Measurements from ENCODE around the gene TTYH2. TPM values are rescaled to one million over a fixed set of nuclear protein-coding genes. Genes with fewer than 3 reads are reported as not detected.

The TTYH2 gene
- total RNA-seq, 1 experiment from 2014 or later: 1.3 TPM

- DNase-seq (ENCODE audit: low spot score): no peak
Observed at GRCh38 chr17:74234486-74234885, 21.1 kb downstream of the TTYH2 start.

GRCh38 chr17:74235040-74235581 is 21.7 kb downstream of the TTYH2 start:
- DNase-seq (ENCODE audit: low spot score): no peak

GRCh38 chr17:74235911-74236371 is 22.6 kb downstream of the TTYH2 start:
- no peak for DNase-seq (ENCODE audit: low spot score)

GRCh38 chr17:74237321-74237720 is 23.9 kb downstream of the TTYH2 start:
- no peak for DNase-seq (ENCODE audit: low spot score)

- DNase-seq (ENCODE audit: low spot score): no peak
Observed at GRCh38 chr17:74239172-74239571, 25.8 kb downstream of the TTYH2 start.

- DNase-seq (ENCODE audit: low spot score): no peak
Observed at GRCh38 chr17:74240618-74241205, 27.3 kb downstream of the TTYH2 start.

- DNase-seq (ENCODE audit: low spot score): no peak
Observed at GRCh38 chr17:74241431-74241830, 28.1 kb downstream of the TTYH2 start.

- no peak for DNase-seq (ENCODE audit: low spot score)
Observed at GRCh38 chr17:74241847-74242246, 28.5 kb downstream of the TTYH2 start.

GRCh38 chr17:74243013-74243755 is 29.8 kb downstream of the TTYH2 start:
- no peak for DNase-seq (ENCODE audit: low spot score)

GRCh38 chr17:74244128-74244527 is 30.8 kb downstream of the TTYH2 start:
- DNase-seq (ENCODE audit: low spot score): no peak

- no peak for DNase-seq (ENCODE audit: low spot score)
Observed at GRCh38 chr17:74244548-74244947, 31.2 kb downstream of the TTYH2 start.

- no peak for DNase-seq (ENCODE audit: low spot score)
Observed at GRCh38 chr17:74245145-74245831, 31.9 kb downstream of the TTYH2 start.

- no peak for DNase-seq (ENCODE audit: low spot score)
Observed at GRCh38 chr17:74245871-74246270, 32.5 kb downstream of the TTYH2 start.

- DNase-seq (ENCODE audit: low spot score): no peak
Observed at GRCh38 chr17:74249590-74250270, 36.4 kb downstream of the TTYH2 start.

- no peak for DNase-seq (ENCODE audit: low spot score)
Observed at GRCh38 chr17:74250324-74250995, 37.1 kb downstream of the TTYH2 start.

- no peak for DNase-seq (ENCODE audit: low spot score)
Observed at GRCh38 chr17:74251051-74251450, 37.7 kb downstream of the TTYH2 start.

- no peak for DNase-seq (ENCODE audit: low spot score)
Observed at GRCh38 chr17:74251569-74251968, 38.2 kb downstream of the TTYH2 start.

- DNase-seq (ENCODE audit: low spot score): no peak
Observed at GRCh38 chr17:74252211-74252610, 38.8 kb downstream of the TTYH2 start.

GRCh38 chr17:74253036-74253435 is 39.7 kb downstream of the TTYH2 start:
- no peak for DNase-seq (ENCODE audit: low spot score)

GRCh38 chr17:74257311-74257710 is 43.9 kb downstream of the TTYH2 start:
- no peak for DNase-seq (ENCODE audit: low spot score)

Measured in A172 (cell line).